Cortex of kidney (tissue), 1 donor: ENCODE measurements around the gene SLC26A8.
"Not testable (repeated sequence)": the region's sequence is repeated elsewhere in the genome, so short reads cannot be mapped to it uniquely, and the experiment has no call there.

Experiments
- DNase-seq: peaks from one replicate; lab custom pipeline; 2025; lab: John Stamatoyannopoulos, UW

SLC26A8 gene

DNA sequence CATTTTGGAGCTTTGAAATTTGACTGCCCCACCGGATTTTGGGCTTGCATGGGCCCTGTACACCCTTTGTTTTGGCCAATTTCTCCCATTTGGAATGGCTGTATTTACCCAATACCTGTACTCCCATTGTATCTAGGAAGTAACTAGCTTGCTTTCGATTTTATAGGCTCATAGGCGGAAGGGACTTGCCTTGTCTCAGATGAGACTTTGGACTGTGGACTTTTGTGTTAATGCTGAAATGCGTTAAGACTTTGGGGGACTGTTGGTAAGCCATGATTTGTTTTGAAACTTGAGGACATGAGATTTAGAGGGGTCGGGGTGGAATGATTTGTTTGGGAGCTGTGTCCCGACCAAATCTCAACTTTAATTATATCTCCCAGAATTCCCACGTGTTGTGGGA is 83.3 kb downstream of the SLC26A8 start:
- DNase-seq: not testable (repeated sequence)

- not testable (repeated sequence) for DNase-seq
These were observed 84.4 kb downstream of the SLC26A8 start for GRCh38 chr6:35940014-35940413.

DNA sequence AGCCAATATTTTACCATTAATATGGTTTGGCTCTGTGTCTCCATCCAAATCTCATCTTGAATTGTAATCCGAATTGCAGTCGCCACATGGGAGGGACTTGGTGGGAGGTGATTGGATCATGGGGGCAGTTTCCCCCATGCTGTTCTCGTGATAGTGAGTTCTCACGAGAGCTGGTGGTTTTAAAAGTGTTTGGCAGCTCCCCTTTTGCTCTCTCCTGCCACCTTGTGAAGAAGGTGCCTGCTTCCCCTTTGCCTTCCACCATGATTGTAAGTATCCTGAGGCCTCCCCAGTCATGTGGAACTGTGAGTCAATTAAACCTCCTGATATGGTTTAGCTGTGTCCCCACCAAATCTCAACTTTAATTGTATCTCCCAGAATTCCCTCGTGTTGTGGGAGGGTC is 85.2 kb downstream of the SLC26A8 start:
- DNase-seq: not testable (repeated sequence)

DNA sequence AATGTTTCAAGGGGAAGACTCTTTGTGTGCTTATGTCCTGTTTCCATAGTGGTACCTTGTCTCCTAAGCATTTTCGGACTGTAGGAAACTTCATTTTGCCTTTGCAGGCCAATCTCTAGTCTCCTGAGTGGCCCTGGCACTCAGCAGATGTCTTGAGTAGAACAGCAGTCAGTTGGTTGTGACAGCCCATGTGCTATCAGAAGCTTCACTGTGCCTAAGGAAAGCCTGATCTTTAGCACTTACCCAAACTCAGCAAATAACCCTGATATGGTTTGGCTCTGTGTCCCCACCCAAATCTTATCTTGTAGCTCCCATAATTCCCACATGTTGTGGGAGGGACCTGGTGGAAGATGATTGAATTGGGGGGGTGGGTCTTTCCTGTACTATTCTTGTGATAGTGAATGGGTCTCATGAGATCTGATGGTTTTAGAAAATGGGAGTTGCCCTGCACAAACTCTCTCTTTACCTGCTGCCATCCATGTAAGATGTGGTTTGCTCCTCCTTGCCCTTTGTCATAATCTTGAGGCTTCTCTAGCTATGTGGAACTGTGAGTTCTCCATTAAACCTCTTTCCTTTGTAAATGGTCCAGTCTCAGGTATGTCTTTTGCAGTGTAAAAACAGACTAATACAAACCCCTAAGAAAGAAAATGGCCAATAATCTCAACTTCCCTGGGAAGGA is 87.6 kb downstream of the SLC26A8 start:
- no peak for DNase-seq

DNA sequence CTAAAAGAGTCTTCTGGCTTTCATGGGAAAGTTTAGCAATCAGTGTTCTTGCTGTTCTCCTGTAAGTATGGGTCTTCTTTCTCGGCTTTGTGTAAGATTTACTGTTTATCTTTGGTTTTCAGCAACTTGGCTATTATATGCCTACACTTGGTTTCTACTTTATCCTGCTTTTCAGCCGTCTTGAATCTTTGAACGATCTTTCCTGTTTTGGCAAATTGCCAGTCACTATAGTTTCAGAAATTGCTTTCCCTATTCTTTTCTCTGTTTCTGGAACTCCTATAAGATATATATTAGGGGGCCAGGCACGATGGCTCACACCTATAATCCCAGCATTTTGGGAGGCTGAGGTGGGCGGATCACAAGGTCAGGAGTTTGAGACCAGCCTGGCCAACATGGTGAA is 89.0 kb downstream of the SLC26A8 start:
- no peak for DNase-seq

DNA sequence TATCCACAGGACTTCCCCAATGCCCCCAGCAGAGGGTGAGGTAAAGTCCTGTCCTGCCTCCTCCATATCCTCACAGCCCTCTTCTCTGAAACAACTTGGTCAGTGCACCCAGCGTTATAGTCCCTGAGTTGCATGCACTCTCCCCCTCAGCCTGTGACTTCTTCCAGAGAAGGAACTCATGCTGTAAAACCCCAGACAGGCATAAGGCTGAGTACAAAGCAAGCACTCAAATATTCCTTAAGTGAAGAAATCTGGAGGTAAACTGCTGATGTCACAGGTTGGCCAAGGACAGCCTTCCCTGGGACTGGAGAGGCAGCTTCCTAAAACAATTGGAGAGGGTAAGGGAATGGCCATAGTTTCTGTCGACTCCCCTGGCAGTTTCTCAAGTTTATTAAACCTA is 90.6 kb downstream of the SLC26A8 start:
- no peak for DNase-seq

- not testable (repeated sequence) for DNase-seq
These were observed 92.6 kb downstream of the SLC26A8 start for GRCh38 chr6:35931873-35932272.

GRCh38 chr6:35931120-35931561 is 93.3 kb downstream of the SLC26A8 start:
- DNase-seq: no peak

DNA sequence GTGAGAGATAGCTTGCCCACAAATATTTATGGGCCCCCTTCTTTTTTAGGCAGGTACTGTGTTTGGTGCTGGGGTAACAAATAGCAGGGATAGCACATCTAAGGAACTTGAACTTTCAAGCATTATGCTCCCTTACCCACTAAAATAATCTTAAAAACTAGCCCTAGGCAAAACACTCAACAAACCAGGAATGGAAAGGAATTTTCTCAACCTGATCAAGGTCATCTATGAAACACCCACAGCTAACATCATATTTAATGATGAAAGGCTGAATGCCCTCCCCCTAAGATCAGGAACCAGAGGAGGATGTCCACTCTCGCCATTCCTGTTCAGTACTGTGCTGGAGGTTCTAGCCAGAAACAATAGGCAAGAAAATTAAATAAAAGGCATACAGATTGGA is 94.8 kb downstream of the SLC26A8 start:
- DNase-seq: no peak

GRCh38 chr6:35926509-35927215 is 97.8 kb downstream of the SLC26A8 start:
- no peak for DNase-seq

- no peak for DNase-seq
These were observed 98.5 kb downstream of the SLC26A8 start for GRCh38 chr6:35925961-35926360.

- no peak for DNase-seq
These were observed 100.3 kb downstream of the SLC26A8 start for GRCh38 chr6:35924146-35924545.

- DNase-seq: no peak
These were observed 102.3 kb downstream of the SLC26A8 start for GRCh38 chr6:35922139-35922554.

- DNase-seq: no peak
These were observed 103.4 kb downstream of the SLC26A8 start, which contains the start of gene SRPK1 for GRCh38 chr6:35920793-35921732. Gene SRPK1, minus strand, starts transcription at chr6:35921098. Its CDS starts 42 bp downstream, at chr6:35921056.

DNA sequence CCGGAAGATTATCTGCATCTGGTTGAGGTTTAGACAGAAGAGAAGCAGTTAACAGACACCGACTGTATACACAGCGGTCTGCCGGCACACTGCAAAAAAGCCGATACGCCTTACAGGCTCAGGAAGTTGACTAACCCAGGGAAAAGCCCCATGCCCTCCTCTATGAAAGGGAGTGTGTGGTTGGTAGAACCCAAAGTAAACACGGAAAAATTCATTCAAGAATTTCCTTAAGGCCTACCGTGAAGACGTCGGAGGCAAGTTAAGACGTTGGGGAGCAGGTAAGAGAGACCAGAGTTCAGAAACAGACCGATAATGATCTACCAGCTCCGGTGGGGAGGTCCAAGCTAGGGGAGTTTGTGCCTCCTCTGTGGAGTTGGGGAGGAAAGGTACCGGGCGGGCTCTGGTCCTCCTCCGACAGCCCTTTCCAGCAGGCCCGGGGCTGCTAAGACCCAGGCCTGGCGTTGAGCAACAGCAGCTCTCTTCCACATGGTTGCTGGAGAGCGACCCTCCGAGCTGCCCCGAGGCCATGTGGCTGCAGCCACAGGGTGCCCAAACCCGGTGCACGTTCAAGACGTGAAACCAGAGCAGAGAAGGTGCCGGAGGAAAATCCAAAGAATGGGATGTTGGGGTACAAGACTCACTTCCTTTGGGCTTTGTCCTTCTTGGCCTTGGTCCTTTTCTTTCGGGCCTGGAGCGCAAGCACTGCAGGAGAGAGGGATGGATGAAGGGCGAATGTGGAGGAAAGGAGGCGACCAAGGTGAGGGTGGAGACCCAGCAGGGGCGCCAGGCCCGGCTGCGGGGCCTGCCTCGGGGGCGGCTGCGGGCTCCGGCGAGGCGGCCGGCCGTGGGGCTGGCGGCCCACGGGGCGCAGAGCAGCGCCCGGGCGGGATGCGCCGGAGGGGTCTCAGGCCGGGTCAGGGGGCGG is 104.4 kb downstream of the SLC26A8 start:
- DNase-seq: no peak

DNA sequence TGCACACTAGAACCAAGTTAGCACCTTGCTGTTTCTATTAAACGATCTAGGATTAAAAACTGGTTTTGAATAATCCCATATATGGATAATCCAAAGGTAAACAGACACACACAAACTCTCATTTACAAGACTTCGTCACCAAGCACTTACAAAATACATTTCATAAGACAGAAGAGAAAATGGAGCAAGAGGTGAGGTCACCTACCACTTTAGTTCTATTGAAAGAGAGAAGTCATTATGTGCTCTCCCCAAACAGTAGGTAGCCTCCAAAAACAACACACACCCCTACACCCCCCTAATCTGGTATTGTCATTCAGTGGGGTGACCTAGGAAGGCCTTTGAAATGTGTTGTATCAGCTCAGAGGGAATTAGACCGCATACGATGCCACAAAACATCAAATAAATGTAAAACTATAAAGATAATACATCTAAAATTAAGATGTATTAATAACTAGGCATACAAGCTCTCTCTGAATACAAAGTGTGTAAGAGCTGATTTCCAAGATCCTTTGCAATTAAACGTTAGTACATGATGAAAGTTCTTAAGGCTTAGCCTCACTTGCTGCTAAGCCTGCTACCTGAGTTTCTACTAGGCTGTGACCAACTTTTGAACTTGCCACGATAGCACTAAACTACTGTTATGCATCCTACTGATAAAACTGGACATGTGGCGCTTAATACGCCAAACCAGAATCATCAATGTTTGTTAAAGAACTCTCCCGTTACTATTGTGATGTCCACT is 105.2 kb downstream of the SLC26A8 start:
- DNase-seq: no peak

DNA sequence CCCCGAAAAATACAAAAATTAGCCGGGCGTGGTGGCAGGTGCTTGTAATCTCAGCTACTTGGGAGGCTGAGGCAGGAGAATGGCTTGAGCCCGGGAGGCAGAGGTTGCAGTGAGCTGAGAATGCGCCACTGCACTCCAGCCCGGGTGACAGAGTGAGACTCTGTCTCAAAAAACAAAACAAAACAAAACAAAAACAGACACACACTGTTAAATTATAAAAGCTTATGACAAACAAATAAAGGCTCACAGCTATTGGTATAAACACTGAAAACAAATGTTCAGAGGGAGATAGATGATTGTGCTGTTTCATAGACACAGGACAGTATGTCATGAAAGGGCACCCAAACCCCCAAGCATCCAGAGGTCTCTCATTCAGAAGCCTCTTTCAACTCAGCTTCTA is 107.5 kb downstream of the SLC26A8 start:
- not testable (repeated sequence) for DNase-seq

GRCh38 chr6:35916056-35916455 is 108.4 kb downstream of the SLC26A8 start:
- no peak for DNase-seq

GRCh38 chr6:35914536-35914935 is 109.9 kb downstream of the SLC26A8 start:
- no peak for DNase-seq

- no peak for DNase-seq
These were observed 112.4 kb downstream of the SLC26A8 start for GRCh38 chr6:35911871-35912653.
